ENCODE results near the gene CEACAM18. TPM values are rescaled to one million over a fixed set of nuclear protein-coding genes. Genes with fewer than 3 reads are reported as not detected.

The CEACAM18 gene
- total RNA-seq, 1 donor from 2014 or later, result not detected

DNA sequence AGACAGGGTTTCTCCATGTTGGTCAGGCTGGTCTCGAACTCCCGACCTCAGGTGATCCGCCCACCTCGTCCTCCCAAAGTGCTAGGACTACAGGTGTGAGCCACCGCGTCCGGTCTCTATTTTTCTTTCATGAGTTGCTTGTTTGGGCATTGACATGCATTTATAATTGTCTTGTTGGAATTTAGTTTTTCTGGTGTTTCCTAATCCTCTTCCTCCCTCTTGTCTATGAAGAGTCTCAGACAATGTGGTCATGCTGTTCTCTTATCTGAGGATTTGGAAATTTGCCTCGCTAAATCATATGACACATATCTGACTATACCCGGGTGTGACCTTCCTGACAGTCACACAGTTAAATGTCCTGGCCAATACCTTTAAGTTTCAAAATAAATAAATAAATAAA is 7.4 kb upstream of the CEACAM18 start:
- intact Hi-C loops (cut with DNase I), result loop anchor here (10.0 kb wide), 1 partner anchor 304 kb away; no protein-coding TSS in a partner anchor
- no peaks in the 10 kb centered on the region for H3K4me1 ChIP-seq
- TF ChIP-seq, protein P1, sequence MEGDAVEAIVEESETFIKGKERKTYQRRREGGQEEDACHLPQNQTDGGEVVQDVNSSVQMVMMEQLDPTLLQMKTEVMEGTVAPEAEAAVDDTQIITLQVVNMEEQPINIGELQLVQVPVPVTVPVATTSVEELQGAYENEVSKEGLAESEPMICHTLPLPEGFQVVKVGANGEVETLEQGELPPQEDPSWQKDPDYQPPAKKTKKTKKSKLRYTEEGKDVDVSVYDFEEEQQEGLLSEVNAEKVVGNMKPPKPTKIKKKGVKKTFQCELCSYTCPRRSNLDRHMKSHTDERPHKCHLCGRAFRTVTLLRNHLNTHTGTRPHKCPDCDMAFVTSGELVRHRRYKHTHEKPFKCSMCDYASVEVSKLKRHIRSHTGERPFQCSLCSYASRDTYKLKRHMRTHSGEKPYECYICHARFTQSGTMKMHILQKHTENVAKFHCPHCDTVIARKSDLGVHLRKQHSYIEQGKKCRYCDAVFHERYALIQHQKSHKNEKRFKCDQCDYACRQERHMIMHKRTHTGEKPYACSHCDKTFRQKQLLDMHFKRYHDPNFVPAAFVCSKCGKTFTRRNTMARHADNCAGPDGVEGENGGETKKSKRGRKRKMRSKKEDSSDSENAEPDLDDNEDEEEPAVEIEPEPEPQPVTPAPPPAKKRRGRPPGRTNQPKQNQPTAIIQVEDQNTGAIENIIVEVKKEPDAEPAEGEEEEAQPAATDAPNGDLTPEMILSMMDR (IDR thresholded peaks at IDR 0.05), result no peak
- no peaks in the 10 kb centered on the region for H3K27me3 ChIP-seq
- peak in 1 of 2 donors; percentile 35 for DNase-seq (ENCODE audit: low spot score in 2 of 2)
- H3K36me3 ChIP-seq, result no peaks in the 10 kb centered on the region
- H3K27ac ChIP-seq, result no peak overlapping the region
- H3K4me3 ChIP-seq, result no peak overlapping the region
- H3K9me3 ChIP-seq, result no peaks in the 10 kb centered on the region

DNA sequence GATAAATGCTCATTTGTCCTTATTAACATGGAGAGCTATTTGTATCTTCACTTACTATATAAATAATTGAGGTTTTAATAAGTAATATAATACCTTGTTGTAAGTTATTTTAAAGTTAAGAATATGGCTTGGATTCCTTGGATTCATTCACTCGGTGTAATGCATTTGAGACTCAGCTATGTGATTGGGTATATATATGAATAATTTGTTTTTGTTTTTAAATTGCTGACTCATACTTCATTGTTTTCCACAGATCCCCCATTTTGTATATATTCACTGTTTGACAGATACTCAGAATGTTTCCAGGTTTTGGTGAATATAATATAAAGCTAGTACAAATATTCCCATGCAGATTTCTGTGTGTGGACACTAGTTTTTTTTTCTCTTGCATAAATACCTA is 6.8 kb upstream of the CEACAM18 start:
- no peak overlapping the region for H3K27ac ChIP-seq
- no peak for DNase-seq (ENCODE audit: low spot score in 2 of 2)
- H3K36me3 ChIP-seq, result no peaks in the 10 kb centered on the region
- no peaks in the 10 kb centered on the region for H3K9me3 ChIP-seq
- no peaks in the 10 kb centered on the region for H3K27me3 ChIP-seq
- TF ChIP-seq, protein P1 (IDR thresholded peaks at IDR 0.05), result no peak
- no peak overlapping the region for H3K4me3 ChIP-seq
- no peaks in the 10 kb centered on the region for H3K4me1 ChIP-seq
- intact Hi-C loops (cut with DNase I), result loop anchor here (10.0 kb wide), 1 partner anchor 303 kb away; no protein-coding TSS in a partner anchor

DNA sequence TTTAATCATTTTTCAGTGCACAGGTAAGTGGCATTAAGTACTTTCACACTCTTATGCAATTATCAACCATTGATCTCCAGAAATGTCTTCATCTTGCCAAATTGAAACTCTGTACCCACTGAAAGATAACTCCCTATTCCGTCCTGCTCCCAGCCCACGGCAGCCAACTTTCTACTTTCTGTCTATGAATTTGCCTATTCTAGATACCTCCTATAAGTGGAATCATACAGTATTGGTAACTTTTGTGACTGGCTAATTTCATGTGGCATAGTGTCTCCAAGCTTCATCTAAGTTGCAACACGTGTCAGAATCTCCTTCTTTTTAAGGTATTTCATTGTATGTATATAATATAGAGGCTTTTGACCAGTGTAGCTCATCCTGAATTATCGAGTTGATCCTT is 5.7 kb upstream of the CEACAM18 start:
- Histone ChIP-seq H3K36me3 (no peaks in the 10 kb centered on the region), H3K9me3 (no peaks in the 10 kb centered on the region), H3K27ac (no peak overlapping the region), H3K27me3 (no peaks in the 10 kb centered on the region), H3K4me3 (no peak overlapping the region), H3K4me1 (no peaks in the 10 kb centered on the region)
- no peak for DNase-seq (ENCODE audit: low spot score in 2 of 2)
- TF ChIP-seq, protein P1 (IDR thresholded peaks at IDR 0.05), result no peak
- intact Hi-C loops (cut with DNase I), result loop anchor here (1.0 to 10.0 kb wide), 2 partner anchors 185 to 302 kb away; no protein-coding TSS in a partner anchor

DNA sequence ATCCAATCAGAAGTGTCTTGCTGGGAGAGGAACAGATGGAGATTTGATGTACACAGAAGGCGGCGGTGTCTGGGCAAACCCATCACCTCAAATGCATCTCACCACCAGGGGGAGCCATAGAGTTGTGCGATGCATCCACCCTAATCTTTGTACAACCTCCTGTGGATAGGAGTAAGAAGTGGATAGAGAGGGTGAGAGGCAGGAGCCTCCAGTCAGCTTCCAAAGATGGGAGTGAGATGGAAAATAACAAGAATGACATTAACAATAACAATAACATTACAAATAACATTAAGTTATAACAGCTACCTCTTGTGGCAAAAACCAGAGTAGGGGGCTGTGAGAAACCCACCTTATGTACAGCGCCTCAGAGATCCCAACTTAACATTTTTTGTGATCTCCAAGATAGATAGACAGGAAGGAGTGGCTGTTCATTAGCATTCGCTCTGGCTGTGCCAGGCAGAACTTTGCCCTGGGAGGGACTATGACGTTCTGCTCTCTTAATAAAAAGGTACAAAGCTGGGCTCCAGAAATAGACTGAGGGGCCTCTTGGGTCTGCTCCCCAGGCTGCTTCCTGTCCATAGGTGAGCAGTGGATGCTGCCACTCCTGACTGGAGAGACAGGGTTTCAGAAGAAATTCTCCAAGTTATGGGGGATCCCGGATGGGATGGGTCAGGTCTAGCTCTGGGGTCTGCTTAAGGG is 5.2 kb upstream of the CEACAM18 start:
- intact Hi-C loops (cut with DNase I), result loop anchor here (1.0 to 10.0 kb wide), 2 partner anchors 184 to 302 kb away; no protein-coding TSS in a partner anchor
- Histone ChIP-seq H3K9me3 (no peaks in the 10 kb centered on the region), H3K27ac (no peak overlapping the region), H3K4me1 (no peaks in the 10 kb centered on the region), H3K4me3 (no peak overlapping the region), H3K27me3 (no peaks in the 10 kb centered on the region), H3K36me3 (no peaks in the 10 kb centered on the region)
- TF ChIP-seq, protein P1 (IDR thresholded peaks at IDR 0.05), result peak; percentile 68 to 80 (median 80)
- DNase-seq (ENCODE audit: low spot score in 2 of 2), result peak in 1 of 2 donors; percentile 86

DNA sequence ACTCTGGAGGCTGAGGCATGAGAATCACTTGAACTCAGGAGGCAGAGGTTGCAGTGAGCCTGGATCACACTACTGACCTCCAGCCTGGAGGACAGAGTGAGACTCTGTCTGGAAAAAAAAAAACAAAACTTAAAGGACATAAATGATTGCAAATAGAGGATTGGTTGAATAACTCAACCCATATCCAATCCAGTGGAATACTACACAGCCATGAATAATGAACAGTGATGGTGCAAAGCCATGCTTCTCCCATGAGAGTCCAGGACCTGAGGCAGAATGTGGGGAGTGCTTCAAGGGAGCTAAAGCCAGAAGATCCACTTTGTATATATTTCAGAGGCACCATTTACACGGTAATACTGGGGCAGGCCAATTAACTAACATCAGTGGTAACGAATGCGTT is 2.2 kb upstream of the CEACAM18 start:
- DNase-seq (ENCODE audit: low spot score in 2 of 2), result no peak
- Histone ChIP-seq H3K4me3 (no peak overlapping the region), H3K27ac (no peak overlapping the region), H3K27me3 (no peaks in the 10 kb centered on the region), H3K36me3 (no peaks in the 10 kb centered on the region), H3K9me3 (no peaks in the 10 kb centered on the region), H3K4me1 (no peaks in the 10 kb centered on the region)
- TF ChIP-seq, protein P1 (IDR thresholded peaks at IDR 0.05), result no peak
- intact Hi-C loops (cut with DNase I), result loop anchor here (10.0 kb wide), 1 partner anchor 299 kb away; no protein-coding TSS in a partner anchor

All from ascending aorta (tissue), 2 donors.